ENCODE measurements around the gene DHX38.
"Not testable (repeated sequence)": the region's sequence is repeated elsewhere in the genome, so short reads cannot be mapped to it uniquely, and the experiment has no call there.

DHX38 gene

DNA sequence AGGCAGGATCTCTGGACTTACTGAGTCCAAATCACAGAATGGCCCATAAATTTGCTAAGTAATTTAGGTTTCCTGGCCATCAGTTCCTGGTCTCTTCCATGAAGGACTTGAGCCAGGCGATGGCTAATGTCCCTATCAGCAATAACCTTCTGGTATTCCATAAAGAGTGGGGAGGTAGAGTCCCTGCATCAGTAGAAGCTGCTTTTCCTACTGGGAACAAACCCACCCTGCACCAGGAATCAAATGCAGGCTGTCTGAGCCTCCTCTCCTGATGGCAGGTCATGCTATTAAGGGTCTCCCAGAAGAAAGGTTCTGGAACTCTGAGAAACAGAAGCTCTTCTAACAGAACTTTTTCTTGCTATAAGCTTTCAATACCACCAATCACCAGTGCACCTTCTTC lies 32.1 kb upstream of the DHX38 start:
- Histone ChIP-seq H3K9me3 (ENCODE audit: control insufficient read depth in 1 of 2, low read length in 2 of 2) (no peaks in the 10 kb centered on the region), H3K27ac (ENCODE audit: low read length) (no peak overlapping the region), H3K4me3 (ENCODE audit: low read depth in 1 of 2, low read length in 2 of 2) (no peak overlapping the region), H3K36me3 (ENCODE audit: control insufficient read depth in 1 of 2, insufficient read depth in 2 of 2, low read length in 2 of 2) (no peaks in the 10 kb centered on the region), H3K4me1 (ENCODE audit: control insufficient read depth in 1 of 2, insufficient read depth in 2 of 2, low read length in 2 of 2) (no peaks in the 10 kb centered on the region), H3K27me3 (ENCODE audit: low read depth, low read length) (no peaks in the 10 kb centered on the region)

GRCh38 chr16:72064361-72064894 lies 29.2 kb upstream of the DHX38 start:
- no peaks in the 10 kb centered on the region for H3K36me3 ChIP-seq (ENCODE audit: control insufficient read depth in 1 of 2, insufficient read depth in 2 of 2, low read length in 2 of 2)
- H3K27me3 ChIP-seq (ENCODE audit: low read depth, low read length): no peaks in the 10 kb centered on the region
- H3K9me3 ChIP-seq (ENCODE audit: control insufficient read depth in 1 of 2, low read length in 2 of 2): no peaks in the 10 kb centered on the region
- H3K4me1 ChIP-seq (ENCODE audit: control insufficient read depth in 1 of 2, insufficient read depth in 2 of 2, low read length in 2 of 2): no peaks in the 10 kb centered on the region
- H3K27ac ChIP-seq (ENCODE audit: low read length): no peak overlapping the region
- no peak overlapping the region for H3K4me3 ChIP-seq (ENCODE audit: low read depth in 1 of 2, low read length in 2 of 2)

GRCh38 chr16:72066747-72067146 lies 26.9 kb upstream of the DHX38 start:
- Histone ChIP-seq H3K9me3 (ENCODE audit: control insufficient read depth in 1 of 2, low read length in 2 of 2) (no peaks in the 10 kb centered on the region), H3K27me3 (ENCODE audit: low read depth, low read length) (no peaks in the 10 kb centered on the region), H3K4me1 (ENCODE audit: control insufficient read depth in 1 of 2, insufficient read depth in 2 of 2, low read length in 2 of 2) (no peaks in the 10 kb centered on the region), H3K36me3 (ENCODE audit: control insufficient read depth in 1 of 2, insufficient read depth in 2 of 2, low read length in 2 of 2) (no peaks in the 10 kb centered on the region), H3K4me3 (ENCODE audit: low read depth in 1 of 2, low read length in 2 of 2) (no peak overlapping the region), H3K27ac (ENCODE audit: low read length) (no peak overlapping the region)

- Histone ChIP-seq H3K36me3 (ENCODE audit: control insufficient read depth in 1 of 2, insufficient read depth in 2 of 2, low read length in 2 of 2) (no peaks in the 10 kb centered on the region), H3K4me1 (ENCODE audit: control insufficient read depth in 1 of 2, insufficient read depth in 2 of 2, low read length in 2 of 2) (peaks cover 0 to 8% of the 10 kb centered on the region in 2 donors), H3K9me3 (ENCODE audit: control insufficient read depth in 1 of 2, low read length in 2 of 2) (no peaks in the 10 kb centered on the region), H3K27me3 (ENCODE audit: low read depth, low read length) (no peaks in the 10 kb centered on the region), H3K4me3 (ENCODE audit: low read depth in 1 of 2, low read length in 2 of 2) (no peak overlapping the region), H3K27ac (ENCODE audit: low read length) (no peak overlapping the region)
Measured at GRCh38 chr16:72068930-72069329, 24.7 kb upstream of the DHX38 start.

DNA sequence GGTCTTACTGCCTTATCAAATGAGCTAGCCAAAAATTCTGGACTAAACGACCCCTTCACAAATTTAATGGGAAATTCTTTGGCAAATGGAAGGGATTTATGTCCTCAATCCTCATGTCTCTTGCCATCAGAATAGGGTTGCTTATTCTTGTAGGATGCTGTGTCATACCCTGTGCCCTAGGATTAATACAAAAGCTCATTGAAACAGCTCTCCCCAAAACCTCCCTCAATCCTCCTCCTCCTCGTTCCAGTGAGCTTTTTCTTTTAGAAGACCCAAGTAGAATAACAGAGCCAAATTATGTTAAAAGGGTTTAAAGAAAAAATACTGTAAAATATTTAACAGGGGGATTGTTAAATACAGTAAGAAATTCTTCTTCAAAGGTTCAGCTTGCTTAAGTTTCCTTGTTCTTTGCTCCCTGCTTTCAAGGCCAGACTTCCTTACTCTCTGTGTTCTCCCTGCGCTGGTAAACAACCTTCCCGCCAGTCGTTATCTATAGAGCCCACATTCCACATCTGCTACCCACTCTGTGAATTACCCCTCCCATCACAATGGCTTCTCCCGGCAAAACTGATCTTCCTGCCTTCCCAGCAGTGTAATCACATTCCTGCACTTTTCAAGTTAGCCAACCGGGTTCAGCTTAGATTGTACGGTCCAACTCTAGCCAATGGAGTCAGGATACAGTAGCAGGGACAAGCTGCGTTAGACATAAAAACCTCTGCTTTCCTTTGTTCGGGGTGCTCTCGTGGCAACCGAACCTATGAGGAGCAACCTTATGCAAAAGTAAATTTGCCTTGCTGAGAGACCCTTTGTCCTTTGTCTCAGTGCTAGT lies 20.9 kb upstream of the DHX38 start:
- Histone ChIP-seq H3K36me3 (ENCODE audit: control insufficient read depth in 1 of 2, insufficient read depth in 2 of 2, low read length in 2 of 2) (no peaks in the 10 kb centered on the region), H3K9me3 (ENCODE audit: control insufficient read depth in 1 of 2, low read length in 2 of 2) (no peaks in the 10 kb centered on the region), H3K27ac (ENCODE audit: low read length) (no peak overlapping the region), H3K27me3 (ENCODE audit: low read depth, low read length) (no peaks in the 10 kb centered on the region), H3K4me3 (ENCODE audit: low read depth in 1 of 2, low read length in 2 of 2) (no peak overlapping the region), H3K4me1 (ENCODE audit: control insufficient read depth in 1 of 2, insufficient read depth in 2 of 2, low read length in 2 of 2) (peaks cover 0 to 12% of the 10 kb centered on the region in 2 donors)

- Histone ChIP-seq H3K4me3 (ENCODE audit: low read depth in 1 of 2, low read length in 2 of 2) (no peak overlapping the region), H3K36me3 (ENCODE audit: control insufficient read depth in 1 of 2, insufficient read depth in 2 of 2, low read length in 2 of 2) (no peaks in the 10 kb centered on the region), H3K27ac (ENCODE audit: low read length) (no peak overlapping the region), H3K27me3 (ENCODE audit: low read depth, low read length) (no peaks in the 10 kb centered on the region), H3K9me3 (ENCODE audit: control insufficient read depth in 1 of 2, low read length in 2 of 2) (no peaks in the 10 kb centered on the region), H3K4me1 (ENCODE audit: control insufficient read depth in 1 of 2, insufficient read depth in 2 of 2, low read length in 2 of 2) (peaks cover 0 to 12% of the 10 kb centered on the region in 2 donors)
Measured at GRCh38 chr16:72073560-72074230, 20.0 kb upstream of the DHX38 start.

- H3K27me3 ChIP-seq (ENCODE audit: low read depth, low read length); H3K4me3 ChIP-seq (ENCODE audit: low read depth in 1 of 2, low read length in 2 of 2); H3K27ac ChIP-seq (ENCODE audit: low read length); H3K36me3 ChIP-seq (ENCODE audit: control insufficient read depth in 1 of 2, insufficient read depth in 2 of 2, low read length in 2 of 2); H3K9me3 ChIP-seq (ENCODE audit: control insufficient read depth in 1 of 2, low read length in 2 of 2): not testable (repeated sequence)
- H3K4me1 ChIP-seq (ENCODE audit: control insufficient read depth in 1 of 2, insufficient read depth in 2 of 2, low read length in 2 of 2): peaks cover 0 to 12% of the 10 kb centered on the region in 2 donors
Measured at GRCh38 chr16:72075067-72075466, 18.6 kb upstream of the DHX38 start.

DNA sequence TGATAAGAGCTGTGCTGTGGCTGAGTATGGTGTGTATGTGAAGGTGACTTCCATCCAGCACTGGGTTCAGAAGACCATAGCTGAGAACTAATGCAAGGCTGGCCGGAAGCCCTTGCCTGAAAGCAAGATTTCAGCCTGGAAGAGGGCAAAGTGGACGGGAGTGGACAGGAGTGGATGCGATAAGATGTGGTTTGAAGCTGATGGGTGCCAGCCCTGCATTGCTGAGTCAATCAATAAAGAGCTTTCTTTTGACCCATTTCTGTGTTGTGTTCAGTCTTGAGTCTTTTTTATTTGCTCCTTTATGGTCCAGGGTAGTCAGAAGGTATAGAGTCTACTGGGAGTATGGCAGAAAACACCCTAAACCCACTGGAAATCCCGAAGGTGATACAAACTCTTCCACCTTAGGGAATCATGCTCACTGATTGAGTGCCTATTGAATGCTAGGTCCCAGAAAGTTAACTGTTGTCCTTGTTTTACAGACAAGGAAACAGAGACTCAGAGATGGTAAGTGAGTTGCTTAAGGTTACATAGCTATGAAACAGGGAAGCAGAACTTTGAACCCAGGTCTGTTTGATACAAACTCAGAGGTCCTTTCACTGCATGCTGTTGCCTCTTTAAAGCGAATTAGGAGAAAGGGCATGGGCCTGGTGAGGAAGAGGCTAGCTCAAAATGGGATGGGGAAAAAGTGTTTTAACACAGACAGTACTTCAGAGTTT lies 16.5 kb upstream of the DHX38 start:
- H3K36me3 ChIP-seq (ENCODE audit: control insufficient read depth in 1 of 2, insufficient read depth in 2 of 2, low read length in 2 of 2); H3K27ac ChIP-seq (ENCODE audit: low read length); H3K27me3 ChIP-seq (ENCODE audit: low read depth, low read length); H3K4me3 ChIP-seq (ENCODE audit: low read depth in 1 of 2, low read length in 2 of 2); H3K9me3 ChIP-seq (ENCODE audit: control insufficient read depth in 1 of 2, low read length in 2 of 2): not testable (repeated sequence)
- H3K4me1 ChIP-seq (ENCODE audit: control insufficient read depth in 1 of 2, insufficient read depth in 2 of 2, low read length in 2 of 2): peaks cover 0 to 12% of the 10 kb centered on the region in 2 donors

DNA sequence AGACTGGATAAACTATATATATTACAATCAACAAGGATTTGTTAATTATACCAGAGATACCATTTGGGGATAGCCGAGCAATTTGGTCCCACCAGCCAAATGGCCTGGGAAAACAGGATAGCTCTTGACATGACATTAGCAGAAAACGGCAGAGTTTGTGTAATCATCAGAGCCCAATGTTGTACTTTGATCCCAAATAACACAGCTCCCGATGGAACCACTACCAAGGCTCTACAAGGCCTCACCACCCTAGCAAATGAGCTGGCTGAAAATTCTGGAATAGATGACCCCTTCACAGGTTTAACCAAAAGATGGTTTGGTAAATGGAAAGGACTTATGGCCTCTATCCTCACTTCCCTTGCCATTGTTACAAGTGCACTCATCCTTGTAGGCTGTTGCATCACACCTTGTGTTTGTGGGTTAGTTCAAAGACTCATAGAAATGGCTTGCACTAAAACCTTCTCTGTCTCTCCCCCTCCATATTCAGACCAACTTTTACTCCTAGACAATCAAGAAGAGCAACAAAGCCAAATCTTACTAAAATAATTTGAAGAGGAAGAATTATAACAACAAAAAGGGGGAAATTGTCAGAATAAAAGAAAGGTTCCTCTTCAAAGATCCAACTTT lies 9.8 kb upstream of the DHX38 start:
- no peaks in the 10 kb centered on the region for H3K9me3 ChIP-seq (ENCODE audit: control insufficient read depth in 1 of 2, low read length in 2 of 2)
- H3K27me3 ChIP-seq (ENCODE audit: low read depth, low read length): no peaks in the 10 kb centered on the region
- no peaks in the 10 kb centered on the region for H3K4me1 ChIP-seq (ENCODE audit: control insufficient read depth in 1 of 2, insufficient read depth in 2 of 2, low read length in 2 of 2)
- peaks cover 28 to 44% of the 10 kb centered on the region in 2 donors for H3K36me3 ChIP-seq (ENCODE audit: control insufficient read depth in 1 of 2, insufficient read depth in 2 of 2, low read length in 2 of 2)
- H3K27ac ChIP-seq (ENCODE audit: low read length): no peak overlapping the region
- no peak overlapping the region for H3K4me3 ChIP-seq (ENCODE audit: low read depth in 1 of 2, low read length in 2 of 2)

GRCh38 chr16:72084445-72084844 lies 9.2 kb upstream of the DHX38 start:
- Histone ChIP-seq H3K36me3 (ENCODE audit: control insufficient read depth in 1 of 2, insufficient read depth in 2 of 2, low read length in 2 of 2) (peaks cover 34 to 49% of the 10 kb centered on the region in 2 donors), H3K4me1 (ENCODE audit: control insufficient read depth in 1 of 2, insufficient read depth in 2 of 2, low read length in 2 of 2) (no peaks in the 10 kb centered on the region), H3K27me3 (ENCODE audit: low read depth, low read length) (no peaks in the 10 kb centered on the region), H3K27ac (ENCODE audit: low read length) (no peak overlapping the region), H3K9me3 (ENCODE audit: control insufficient read depth in 1 of 2, low read length in 2 of 2) (no peaks in the 10 kb centered on the region), H3K4me3 (ENCODE audit: low read depth in 1 of 2, low read length in 2 of 2) (no peak overlapping the region)

GRCh38 chr16:72085002-72085401 lies 8.6 kb upstream of the DHX38 start:
- Histone ChIP-seq H3K36me3 (ENCODE audit: control insufficient read depth in 1 of 2, insufficient read depth in 2 of 2, low read length in 2 of 2) (peaks cover 39 to 55% of the 10 kb centered on the region in 2 donors), H3K4me3 (ENCODE audit: low read depth in 1 of 2, low read length in 2 of 2) (no peak overlapping the region), H3K27me3 (ENCODE audit: low read depth, low read length) (no peaks in the 10 kb centered on the region), H3K27ac (ENCODE audit: low read length) (no peak overlapping the region), H3K4me1 (ENCODE audit: control insufficient read depth in 1 of 2, insufficient read depth in 2 of 2, low read length in 2 of 2) (no peaks in the 10 kb centered on the region), H3K9me3 (ENCODE audit: control insufficient read depth in 1 of 2, low read length in 2 of 2) (no peaks in the 10 kb centered on the region)

Measured in muscle layer of duodenum (tissue), 2 donors.